Activated T-cell treated with anti-CD3 and anti-CD28 coated beads for 1 hour (primary cell): Measurements from ENCODE around the gene SIDT1.
"Not testable (repeated sequence)": the region's sequence is repeated elsewhere in the genome, so short reads cannot be mapped to it uniquely, and the experiment has no call there.

Experiments used
- DNase-seq: peaks from one replicate; pipeline ENCODE4 v3.0.0-alpha.2; 2020; ENCODE audit warnings: low read depth

The SIDT1 gene

DNA sequence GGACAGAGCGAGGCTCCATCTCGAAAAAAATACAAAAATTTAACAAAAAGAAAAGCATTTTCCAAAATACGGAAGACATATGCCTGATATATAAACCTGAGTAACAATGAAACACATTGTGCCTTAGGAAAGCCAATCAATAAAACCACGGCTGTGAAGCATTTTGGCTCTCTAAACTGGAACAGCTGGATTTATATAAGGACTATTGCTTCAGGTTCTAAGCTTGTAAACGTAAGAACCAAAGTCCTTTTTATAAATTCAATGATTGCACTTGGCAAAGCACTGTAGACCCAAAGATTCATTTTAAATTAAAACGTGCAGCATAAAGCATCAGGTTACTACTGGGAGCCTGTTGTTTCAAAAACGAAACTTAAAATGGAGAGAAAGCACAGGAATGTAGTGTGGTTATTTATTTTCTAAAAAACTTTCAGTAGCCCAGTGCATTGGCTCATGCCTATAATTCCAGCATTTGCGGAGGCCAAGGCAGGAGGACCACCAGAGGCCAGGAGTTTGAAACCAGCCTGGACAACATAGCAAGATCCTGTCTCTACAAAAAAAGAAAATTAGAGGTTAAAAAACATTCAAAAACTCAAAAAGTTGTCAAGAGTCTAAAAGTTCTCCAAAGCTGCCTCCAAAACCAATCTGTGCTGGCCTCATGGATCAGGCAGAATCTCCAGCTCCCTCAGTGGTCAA is 102.6 kb downstream of the SIDT1 start:
- no peak for DNase-seq

DNA sequence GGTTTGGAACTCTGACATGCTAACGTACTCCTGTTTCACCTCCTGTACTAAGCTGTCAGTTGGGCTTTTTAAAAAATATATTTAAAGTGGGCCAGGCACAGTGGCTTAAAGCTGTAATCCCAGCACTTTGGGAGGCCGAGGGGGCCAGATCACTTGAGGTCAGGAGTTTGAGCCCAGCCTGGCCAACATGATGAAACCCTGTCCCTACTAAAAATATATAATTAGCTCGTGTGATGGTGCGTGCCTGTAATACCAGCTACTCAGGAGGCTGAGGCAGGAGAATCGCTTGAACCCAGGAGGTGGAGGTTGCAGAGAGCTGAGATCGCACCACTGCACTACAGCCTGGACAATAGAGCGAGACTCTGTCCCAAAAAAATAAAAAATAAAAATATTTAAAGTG is 103.7 kb downstream of the SIDT1 start:
- not testable (repeated sequence) for DNase-seq

DNA sequence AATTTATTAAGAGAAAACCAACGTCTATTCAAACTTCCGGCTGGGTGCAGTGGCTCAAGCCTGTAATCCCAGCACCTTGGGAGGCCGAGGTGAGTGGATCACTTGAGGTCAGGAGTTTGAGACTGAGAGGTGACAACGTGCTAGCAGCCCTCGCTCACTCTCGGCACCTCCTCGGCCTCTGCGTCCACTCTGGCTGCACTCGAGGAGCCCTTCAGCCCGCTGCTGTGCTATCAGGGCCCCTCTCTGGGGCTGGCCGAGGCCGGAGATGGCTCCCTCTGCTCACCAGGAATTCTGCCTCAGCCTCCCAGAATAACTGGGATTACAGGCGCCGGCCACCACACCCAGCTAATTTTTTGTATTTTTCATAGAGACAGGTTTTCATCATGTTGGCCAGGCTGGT is 105.4 kb downstream of the SIDT1 start:
- no peak for DNase-seq

DNA sequence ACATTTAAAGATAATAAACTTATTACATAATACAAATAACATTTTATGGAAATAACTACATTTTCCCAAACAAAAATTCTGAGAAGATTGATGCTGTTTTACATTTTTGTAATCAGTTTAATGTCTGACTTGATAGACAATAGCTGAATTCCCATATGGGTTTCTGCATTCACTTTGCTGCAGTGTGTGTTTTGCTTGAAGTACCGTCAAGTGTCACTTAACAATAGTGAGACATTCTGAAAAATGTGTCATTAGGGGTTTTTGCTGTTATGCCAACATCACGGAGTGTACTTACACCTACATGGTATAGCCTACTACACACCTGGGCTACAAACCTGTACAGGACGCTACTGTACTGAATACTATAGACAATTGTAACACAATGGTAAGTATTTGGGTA is 106.6 kb downstream of the SIDT1 start:
- DNase-seq: no peak

DNA sequence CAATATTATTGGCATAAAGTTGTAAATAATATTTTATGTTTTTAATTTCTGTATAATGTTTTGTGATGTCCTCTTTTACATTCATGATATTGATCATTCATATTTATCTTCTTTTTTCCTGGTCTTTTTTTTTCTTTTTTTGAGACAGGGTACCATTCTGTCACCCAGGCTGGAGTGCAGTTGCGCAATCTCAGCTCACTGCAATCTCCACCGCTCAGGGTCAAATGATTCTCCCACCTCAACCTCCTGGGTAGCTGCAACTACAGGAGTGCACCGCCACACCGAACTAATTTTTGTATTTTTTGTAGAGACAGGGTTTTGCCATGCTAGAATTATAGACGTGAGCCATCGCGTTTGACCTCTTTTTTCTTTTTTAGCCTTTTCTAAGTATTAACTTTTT is 111.2 kb downstream of the SIDT1 start:
- DNase-seq: no peak

DNA sequence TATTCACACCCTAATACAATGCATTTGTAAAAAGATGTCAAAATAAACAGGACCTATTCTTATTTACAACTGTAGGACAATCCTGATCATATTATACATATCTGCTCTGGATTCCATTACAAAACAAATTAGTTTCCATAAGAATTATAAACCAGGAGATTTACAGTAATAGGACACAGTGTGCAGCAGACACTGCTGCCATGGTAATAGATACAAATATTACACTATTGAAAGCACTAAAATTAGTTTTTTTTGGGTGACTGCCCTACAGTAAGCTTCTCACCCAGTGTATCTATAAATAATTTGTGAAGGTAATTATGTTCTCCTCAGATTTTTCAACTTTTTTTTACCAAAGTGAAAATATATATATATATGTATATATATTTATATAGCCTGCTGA is 116.2 kb downstream of the SIDT1 start:
- no peak for DNase-seq

DNA sequence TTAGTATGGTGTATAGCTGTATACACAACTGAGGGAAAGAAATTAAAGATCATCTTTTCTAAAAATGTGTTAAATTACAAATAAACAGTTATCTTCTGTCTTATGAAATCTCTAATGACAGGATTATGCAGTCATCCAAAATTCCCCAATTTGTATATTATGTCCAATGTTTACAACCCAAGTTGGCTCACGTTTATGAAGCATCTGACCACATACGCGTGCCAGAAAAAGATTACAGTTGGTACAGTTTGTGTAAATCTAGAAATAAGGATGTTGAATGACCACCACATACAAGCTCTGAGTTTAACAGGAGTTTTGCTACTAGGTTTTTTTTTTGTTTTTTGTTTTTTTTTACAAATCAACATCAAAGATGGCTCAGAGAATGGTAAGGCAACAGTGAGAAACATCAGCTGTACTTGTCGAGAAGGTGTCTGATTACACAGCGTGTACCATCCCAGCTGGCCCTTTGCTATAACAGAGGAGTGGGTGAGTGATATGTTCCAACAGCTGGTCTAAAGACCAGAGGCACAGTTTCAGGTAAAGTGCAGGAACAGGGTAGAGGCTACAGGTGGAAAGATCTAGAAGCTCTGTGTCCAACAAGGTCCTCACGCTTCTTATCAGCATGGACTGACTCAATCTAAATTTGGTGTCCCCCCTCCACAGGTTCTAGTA is 117.0 kb downstream of the SIDT1 start:
- no peak for DNase-seq

DNA sequence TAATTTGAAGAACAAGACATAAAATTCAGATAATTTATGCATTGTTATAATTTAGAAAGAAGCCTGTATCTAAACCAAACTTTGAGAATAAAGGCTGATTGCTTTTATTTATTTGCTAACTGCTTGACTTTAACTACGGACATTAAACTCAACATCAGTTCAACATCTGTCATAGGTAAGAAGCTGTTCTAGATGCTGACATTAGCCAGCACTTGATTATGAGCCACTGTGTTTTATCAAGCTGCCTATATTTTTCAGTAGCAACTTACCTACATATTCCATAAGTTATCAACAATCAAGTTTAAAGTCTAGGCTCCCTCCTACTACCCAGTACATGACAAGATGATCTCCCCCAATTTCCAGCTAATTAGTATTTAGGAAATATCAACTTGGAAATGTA is 122.0 kb downstream of the SIDT1 start:
- no peak for DNase-seq

DNA sequence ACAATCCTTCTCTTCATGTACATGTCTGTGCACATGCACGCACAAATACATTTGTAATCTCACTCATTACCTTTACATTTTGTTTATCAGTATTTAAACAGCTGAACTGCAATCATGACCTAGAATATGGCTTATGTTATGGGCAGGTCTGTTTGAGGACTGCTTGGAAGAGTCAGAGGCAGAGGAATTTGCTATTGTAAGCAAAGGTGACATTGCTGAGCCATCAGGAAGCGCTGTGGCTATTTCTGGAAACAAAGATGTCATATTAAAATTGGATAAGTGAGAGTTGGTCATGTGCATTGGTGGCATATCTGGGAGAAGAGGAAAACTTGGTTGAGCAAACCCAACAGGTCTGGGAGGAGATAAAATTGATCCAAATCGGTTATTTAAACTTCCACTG is 122.5 kb downstream of the SIDT1 start:
- no peak for DNase-seq

DNA sequence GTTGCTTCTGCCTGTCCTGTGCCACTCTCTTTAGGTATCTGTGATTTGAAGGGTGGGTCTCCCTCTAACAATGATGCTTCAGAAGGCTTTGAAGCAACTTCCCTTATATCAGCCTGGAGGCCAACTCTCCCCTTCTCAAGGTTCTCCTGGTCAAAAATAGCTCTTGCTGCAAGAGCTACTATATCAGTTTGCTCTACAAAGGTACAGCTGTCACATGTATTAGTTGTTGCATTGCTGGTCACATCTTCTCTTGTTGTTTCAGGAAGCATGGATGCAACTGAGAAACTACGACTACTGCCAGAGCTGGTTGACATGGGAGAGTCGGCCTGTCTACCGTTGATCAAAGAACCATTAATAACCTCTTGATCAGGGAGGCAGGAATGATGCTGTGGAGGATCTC is 125.8 kb downstream of the SIDT1 start:
- DNase-seq: no peak

DNA sequence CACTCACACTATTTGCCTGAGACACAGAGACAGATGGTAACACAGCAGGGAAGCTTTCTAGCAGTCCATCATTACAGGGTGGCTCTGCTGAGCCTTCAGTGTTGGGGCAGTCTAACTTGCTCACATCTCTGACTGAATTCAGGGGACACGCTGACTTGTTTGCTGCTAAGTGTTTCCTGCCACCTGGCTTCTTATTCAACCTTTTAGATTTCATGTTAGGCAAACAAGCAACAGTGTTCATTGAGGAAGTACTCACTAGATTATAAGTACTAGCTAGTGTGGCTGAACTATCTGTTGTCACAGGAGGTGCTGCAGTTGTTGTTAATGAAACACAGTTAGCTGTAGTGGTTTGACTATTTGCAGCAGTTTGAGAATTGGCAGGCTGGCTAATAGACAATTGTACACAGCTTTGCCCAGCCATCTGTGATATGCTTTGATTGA is 126.8 kb downstream of the SIDT1 start:
- no peak for DNase-seq

DNA sequence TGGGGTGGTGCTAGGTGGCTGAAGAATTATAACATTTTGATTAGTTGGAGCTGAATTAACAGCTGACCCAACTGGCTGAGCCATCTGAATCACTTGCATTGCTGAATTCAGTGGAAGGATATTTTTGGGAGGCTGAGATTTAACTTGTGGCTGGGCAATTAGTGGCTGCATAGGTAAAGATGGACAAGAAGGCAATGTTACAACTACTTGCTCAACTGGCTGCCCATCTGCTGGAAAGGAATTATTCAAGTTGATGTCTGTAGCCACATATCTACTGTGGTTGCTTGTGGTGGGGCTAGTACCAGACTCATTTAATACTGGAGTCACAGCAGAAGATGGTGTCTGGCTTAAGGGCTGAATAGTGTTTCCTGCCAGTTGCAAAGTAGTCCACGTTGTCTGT is 127.6 kb downstream of the SIDT1 start:
- DNase-seq: no peak

DNA sequence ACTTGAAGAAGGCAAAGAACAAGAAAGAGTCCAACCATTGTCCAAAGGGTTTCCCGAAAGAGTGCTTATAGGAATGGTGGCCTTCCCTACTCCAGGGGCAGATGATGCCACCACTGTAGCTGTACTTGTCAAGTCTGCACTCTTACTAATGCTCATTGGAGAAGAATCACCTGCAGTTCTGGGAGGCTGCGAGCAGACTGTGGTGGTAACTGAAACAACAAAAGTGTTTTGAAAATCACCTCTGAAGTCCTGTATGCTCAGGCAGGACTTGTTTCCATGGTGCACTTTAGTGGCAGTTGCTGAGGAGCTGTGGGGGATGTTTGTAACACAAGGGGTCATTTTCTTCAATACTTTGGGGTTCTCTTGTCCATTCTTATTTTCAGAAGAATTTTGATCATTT is 128.1 kb downstream of the SIDT1 start:
- DNase-seq: no peak

DNA sequence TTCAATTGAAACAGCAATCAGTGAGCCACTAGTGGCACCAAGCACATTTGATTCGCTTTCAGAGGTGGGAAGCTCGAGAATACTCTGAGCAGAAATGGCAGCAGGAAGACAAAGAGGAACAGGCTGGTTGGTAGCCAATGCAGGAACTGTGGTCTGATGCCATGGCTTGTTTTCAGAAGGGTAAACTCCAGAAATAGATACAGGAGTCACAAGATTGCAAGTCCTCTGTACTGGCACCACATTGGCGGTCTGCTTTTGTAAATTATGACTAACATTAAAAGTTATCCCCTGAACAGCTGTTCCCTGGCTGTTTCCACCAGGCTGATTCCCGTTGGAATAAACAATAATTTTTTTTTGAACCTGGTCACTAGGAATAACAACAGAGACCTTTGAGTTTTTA is 128.5 kb downstream of the SIDT1 start:
- no peak for DNase-seq

DNA sequence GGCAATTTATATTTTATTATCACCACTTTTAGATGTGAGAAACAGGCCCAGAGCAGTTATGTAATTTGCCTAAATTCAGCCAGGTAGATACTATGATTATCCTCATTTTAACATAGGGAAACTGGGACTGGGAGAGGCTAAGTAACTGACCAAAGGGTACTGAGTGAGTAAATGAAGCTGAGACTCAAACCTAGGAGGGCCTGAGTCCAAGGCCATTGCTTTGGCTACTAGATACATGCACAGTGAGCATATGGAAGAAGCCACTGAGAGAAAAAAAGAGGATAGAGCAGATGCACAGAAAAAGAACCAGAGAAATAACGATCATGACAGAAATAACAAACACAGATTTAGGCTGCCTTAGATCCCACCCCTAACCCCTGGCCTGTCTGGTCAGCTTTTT is 130.5 kb downstream of the SIDT1 start:
- DNase-seq: no peak

DNA sequence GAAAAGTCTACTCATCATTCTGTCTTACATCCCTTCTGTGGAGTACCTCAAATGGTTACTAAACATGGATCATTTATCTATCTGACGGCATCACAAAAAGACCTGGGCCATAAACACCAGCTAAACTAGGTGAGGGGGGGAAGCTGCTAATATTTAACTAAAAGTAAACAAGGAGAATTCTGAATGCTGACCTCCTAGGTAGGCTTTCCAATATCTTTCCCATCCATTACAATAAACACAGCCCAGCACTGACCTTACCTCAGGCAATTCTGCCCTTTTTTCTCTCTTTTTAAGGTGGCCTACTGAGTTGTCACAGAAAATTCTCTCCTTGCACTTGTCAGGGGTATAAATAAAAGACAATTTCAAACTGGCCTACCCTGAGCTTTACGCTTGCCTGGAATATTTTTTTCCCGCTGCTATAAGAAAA is 131.0 kb downstream of the SIDT1 start:
- DNase-seq: no peak

DNA sequence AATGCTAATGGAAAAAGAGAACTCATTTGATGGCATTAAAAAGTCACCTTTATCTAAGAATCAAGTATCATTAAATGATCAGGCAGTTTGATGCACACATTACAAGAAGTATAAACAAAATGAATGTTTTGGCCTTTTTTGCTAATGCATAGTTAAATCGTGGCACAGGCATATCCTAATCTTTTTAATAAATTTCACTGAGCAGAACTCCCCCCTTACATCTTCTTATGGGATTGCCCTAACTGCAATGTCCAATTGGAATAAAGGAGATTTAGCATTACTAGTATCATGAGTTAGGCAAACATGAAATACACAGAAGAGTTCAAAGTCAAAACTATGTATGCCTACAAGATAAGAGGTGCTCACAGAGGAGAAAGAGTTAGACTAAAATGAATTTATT is 131.4 kb downstream of the SIDT1 start:
- no peak for DNase-seq

DNA sequence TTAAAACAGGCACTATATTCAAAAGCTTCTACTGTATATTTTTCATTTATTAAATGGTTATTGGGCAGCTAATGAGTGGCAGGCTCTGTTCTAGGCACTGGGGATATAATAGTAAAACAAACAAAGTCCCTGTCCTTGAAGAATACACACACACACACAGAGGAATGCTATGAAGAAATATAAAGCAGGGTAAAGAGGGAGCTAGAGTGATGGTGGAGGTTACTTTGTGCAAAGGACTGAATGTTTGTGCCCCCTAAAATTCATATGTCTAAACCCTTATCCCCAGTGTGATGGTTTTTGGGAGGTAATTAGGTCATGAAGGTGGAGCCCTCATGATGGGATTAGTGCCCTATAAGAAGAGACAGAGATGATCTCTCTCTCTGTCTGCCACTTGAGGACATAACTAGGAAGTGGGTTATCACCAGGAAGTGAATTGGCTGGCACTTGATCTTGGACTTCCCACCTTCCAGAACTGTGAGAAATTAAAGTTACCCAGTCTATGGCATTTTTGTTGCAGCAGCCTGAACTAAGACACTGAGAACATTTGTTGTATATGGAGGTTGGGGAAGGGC is 132.3 kb downstream of the SIDT1 start:
- DNase-seq: no peak

DNA sequence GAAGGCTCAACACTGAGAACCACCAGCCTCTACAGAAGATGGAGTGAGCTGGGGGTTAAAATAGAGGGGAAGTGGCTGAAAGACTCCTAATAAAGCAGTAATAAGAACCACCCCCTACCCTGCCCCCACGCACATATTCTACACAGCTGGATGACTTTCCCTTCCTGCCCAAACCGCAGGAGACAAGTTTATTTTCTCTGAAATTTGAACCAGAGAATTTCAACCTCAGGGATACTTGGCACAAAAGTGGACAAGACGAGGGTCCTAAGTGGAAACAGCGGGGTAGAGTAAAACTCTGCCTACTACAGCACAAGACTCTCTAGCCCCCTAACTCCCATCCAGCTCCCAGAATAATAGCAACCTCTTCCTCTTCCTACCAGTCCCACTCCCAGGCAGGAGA is 135.7 kb downstream of the SIDT1 start:
- no peak for DNase-seq

DNA sequence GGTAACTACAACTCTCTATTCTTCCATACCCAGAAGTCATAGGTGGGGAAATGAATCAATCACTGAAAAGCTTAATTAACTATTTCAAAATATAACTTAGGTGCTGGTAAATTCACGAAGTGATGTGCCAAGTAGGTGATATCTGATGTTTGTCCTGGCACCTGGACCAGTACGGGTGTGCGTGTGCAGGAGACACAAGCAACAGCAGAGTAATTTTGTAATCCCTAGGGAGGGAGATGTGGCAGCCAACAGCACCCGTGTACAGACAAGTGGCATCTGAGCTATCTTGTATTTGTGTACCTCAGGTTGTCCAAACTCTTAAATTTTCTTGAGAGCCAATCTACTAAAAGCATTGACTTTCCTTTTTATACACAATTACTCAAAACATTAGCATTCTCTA is 141.2 kb downstream of the SIDT1 start:
- DNase-seq: no peak

DNA sequence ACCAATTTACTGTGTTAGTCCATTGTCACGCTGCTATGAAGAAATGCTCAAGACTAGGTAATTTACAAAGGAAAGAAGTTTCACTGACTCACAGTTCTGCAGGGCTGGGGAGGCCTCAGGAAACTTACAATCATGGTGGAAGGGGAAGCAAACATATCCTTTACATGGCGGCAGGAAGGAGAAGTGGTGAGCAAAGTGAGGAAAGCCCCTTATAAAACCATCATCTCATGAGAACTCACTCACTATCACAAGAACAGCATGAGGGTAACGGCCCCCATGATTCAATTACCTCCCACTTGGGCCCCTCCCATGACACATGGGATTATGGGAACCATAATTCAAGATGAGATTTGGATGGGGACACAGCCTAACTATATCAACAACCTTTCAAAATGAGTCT is 143.9 kb downstream of the SIDT1 start:
- no peak for DNase-seq

DNA sequence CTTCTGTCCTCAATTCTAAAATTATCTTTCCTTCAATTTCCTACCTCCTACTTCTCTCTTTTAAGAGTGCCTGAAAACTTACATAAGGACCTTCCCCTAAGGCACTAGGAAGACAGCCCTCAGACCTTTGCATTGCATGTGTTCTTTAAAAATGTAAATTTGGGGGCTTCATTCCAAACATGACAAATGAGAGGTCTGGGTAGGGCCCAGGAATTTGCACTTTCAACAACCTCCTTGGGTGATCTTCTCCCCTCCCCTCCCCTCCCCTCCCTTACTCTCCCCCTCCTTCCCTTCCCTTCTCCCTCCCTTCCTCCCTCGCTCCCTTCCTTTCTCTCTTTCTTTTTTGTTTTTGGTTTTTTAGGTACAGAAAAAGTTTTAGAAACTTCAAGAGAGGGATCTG is 145.4 kb downstream of the SIDT1 start:
- DNase-seq: no peak

DNA sequence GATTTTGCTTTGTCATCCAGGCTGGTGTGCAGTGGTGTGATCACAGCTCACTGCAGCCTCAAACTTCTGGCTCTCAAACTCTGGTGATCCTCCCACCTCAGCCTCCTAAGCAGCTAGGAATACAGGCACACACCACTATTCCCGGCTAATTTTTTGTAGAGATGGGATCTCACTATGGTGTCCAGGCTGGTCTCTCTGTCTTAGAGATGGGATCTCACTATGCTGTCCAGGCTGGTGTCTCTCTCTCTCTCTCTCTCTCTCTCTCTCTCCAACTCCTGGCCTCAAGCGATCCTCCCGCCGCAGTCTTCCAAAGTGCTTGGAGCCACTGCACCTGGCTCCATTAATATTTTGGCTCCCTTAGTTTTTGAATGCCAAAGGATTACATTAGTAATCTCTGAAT is 146.4 kb downstream of the SIDT1 start:
- no peak for DNase-seq
